ENCODE data around the gene HIP1R. TPM values are rescaled to one million over a fixed set of nuclear protein-coding genes. Genes with fewer than 3 reads are reported as not detected.
"Not testable (repeated sequence)": the region's sequence is repeated elsewhere in the genome, so short reads cannot be mapped to it uniquely, and the experiment has no call there.

The HIP1R gene
- polyA plus RNA-seq, 1 of the 3 experiments (the other 2 are of a cell fraction), result 20.6 TPM

- CTCF ChIA-PET, result interaction anchor here (0.7 to 1.4 kb wide), 2 partner anchors 21 to 109 kb away, joined by 3 read pairs; no protein-coding TSS in a partner anchor
- no peak overlapping the region for H3K4me3 ChIP-seq (ENCODE audit: low read depth in 2 of 2, low read length in 1 of 2)
- H3K79me2 ChIP-seq (ENCODE audit: insufficient read depth), result no peaks in the 10 kb centered on the region
- H2AFZ ChIP-seq (ENCODE audit: low read depth), result no peak overlapping the region
- no peak overlapping the region for H3K27ac ChIP-seq (ENCODE audit: low read depth in 2 of 2, low read length in 1 of 2)
- H3K9me2 ChIP-seq, result no peaks in the 10 kb centered on the region
- H3K27me3 ChIP-seq (ENCODE audit: insufficient read depth), result no peaks in the 10 kb centered on the region
- peaks cover 16% of the 10 kb centered on the region for H3F3A ChIP-seq (replicated peaks; ENCODE audit: insufficient read depth)
- POLR2A ChIA-PET, result no interaction called here
- H4K20me1 ChIP-seq (ENCODE audit: insufficient read depth), result no peaks in the 10 kb centered on the region
- no peak overlapping the region for H3K9ac ChIP-seq
- H3K36me3 ChIP-seq (replicated peaks in 1 of 2; ENCODE audit: control insufficient read depth in 1 of 2, insufficient read depth in 2 of 2, low read length in 1 of 2), result no peaks in the 10 kb centered on the region
- no peaks in the 10 kb centered on the region for H3K9me3 ChIP-seq
- TF ChIP-seq EP300 (IDR thresholded peaks at IDR 0.05; ENCODE audit: borderline replicate concordance in 1 of 2, low read depth in 1 of 2, low read length in 1 of 2) (no peak), USF1 (IDR thresholded peaks at IDR 0.05; ENCODE audit: borderline replicate concordance, low read depth) (no peak), SMC3 (IDR thresholded peaks at IDR 0.05; ENCODE audit: low read depth, low read length) (no peak), RAD21 (IDR thresholded peaks at IDR 0.05; ENCODE audit: low read length) (no peak), YY1 (IDR thresholded peaks at IDR 0.05; ENCODE audit: low read depth) (no peak), RFX5 (IDR thresholded peaks at IDR 0.05; ENCODE audit: low read length) (no peak)
- H3K4me1 ChIP-seq (ENCODE audit: control insufficient read depth in 1 of 2, insufficient read depth in 2 of 2, low read depth in 1 of 2, low read length in 1 of 2), result no peaks in the 10 kb centered on the region
- no peak for DNase-seq
- WGBS (ENCODE audit: low lambda C conversion rate), result 52% methylated on average over 10 of the region's 10 CpGs
- H3K4me2 ChIP-seq, result no peak overlapping the region
Measured at GRCh38 chr12:122902854-122903692, 67.8 kb downstream of the HIP1R start.

GRCh38 chr12:122903693-122904034 is 68.4 kb downstream of the HIP1R start:
- Histone ChIP-seq H3K4me2 (no peak overlapping the region), H3K27ac (ENCODE audit: low read depth in 2 of 2, low read length in 1 of 2) (no peak overlapping the region), H3K9me2 (no peaks in the 10 kb centered on the region), H3K4me1 (ENCODE audit: control insufficient read depth in 1 of 2, insufficient read depth in 2 of 2, low read depth in 1 of 2, low read length in 1 of 2) (no peaks in the 10 kb centered on the region), H3K79me2 (ENCODE audit: insufficient read depth) (no peaks in the 10 kb centered on the region), H4K20me1 (ENCODE audit: insufficient read depth) (no peaks in the 10 kb centered on the region), H3K9ac (no peak overlapping the region), H3K4me3 (ENCODE audit: low read depth in 2 of 2, low read length in 1 of 2) (no peak overlapping the region), H3F3A (replicated peaks; ENCODE audit: insufficient read depth) (peaks cover 10% of the 10 kb centered on the region), H3K27me3 (ENCODE audit: insufficient read depth) (no peaks in the 10 kb centered on the region), H2AFZ (ENCODE audit: low read depth) (no peak overlapping the region), H3K9me3 (no peaks in the 10 kb centered on the region), H3K36me3 (replicated peaks in 1 of 2; ENCODE audit: control insufficient read depth in 1 of 2, insufficient read depth in 2 of 2, low read length in 1 of 2) (no peaks in the 10 kb centered on the region)
- POLR2A ChIA-PET, result no interaction called here
- TF ChIP-seq PBX3 (IDR thresholded peaks at IDR 0.05), result no peak
- no peak for DNase-seq
- 77% methylated on average over 7 of the region's 7 CpGs for WGBS (ENCODE audit: low lambda C conversion rate)
- CTCF ChIA-PET, result interaction anchor here (0.7 kb wide), 1 partner anchor 110 kb away, joined by 3 read pairs; no protein-coding TSS in a partner anchor

- H3K9ac ChIP-seq, POLR2A ChIA-PET, CTCF ChIA-PET: not testable (repeated sequence)
Measured at GRCh38 chr12:122905258-122905657, 70.0 kb downstream of the HIP1R start.

More at GRCh38 chr12:122905258-122905657, 70.0 kb downstream of the HIP1R start:
- H3K4me2 ChIP-seq; H4K20me1 ChIP-seq (ENCODE audit: insufficient read depth); H3K36me3 ChIP-seq (replicated peaks in 1 of 2; ENCODE audit: control insufficient read depth in 1 of 2, insufficient read depth in 2 of 2, low read length in 1 of 2); H2AFZ ChIP-seq (ENCODE audit: low read depth); DNase-seq; H3K9me3 ChIP-seq; H3K27me3 ChIP-seq (ENCODE audit: insufficient read depth); H3K79me2 ChIP-seq (ENCODE audit: insufficient read depth); H3F3A ChIP-seq (replicated peaks; ENCODE audit: insufficient read depth); H3K27ac ChIP-seq (ENCODE audit: low read depth in 2 of 2, low read length in 1 of 2); H3K4me1 ChIP-seq (ENCODE audit: control insufficient read depth in 1 of 2, insufficient read depth in 2 of 2, low read depth in 1 of 2, low read length in 1 of 2); H3K4me3 ChIP-seq (ENCODE audit: low read depth in 2 of 2, low read length in 1 of 2); H3K9me2 ChIP-seq: not testable (repeated sequence)
- WGBS (ENCODE audit: low lambda C conversion rate), result 66% methylated on average over 5 of the region's 5 CpGs
